Measurements from ENCODE around the gene CPED1. TPM values are rescaled to one million over a fixed set of nuclear protein-coding genes. Genes with fewer than 3 reads are reported as not detected.
A peak's percentile ranks its signal among the peaks of the same experiment; 100 is the strongest.

Gene CPED1
- total RNA-seq, 4 donors from 2014 or later, result 4.4 to 20.2 (median 14.0) TPM

GRCh38 chr7:120992272-120992964, 3.9 kb downstream of the CPED1 start:
- H3K27ac ChIP-seq, result peak overlapping the region; percentile 80 to 89 (median 86)
- H3K27me3 ChIP-seq, result no peaks in the 10 kb centered on the region
- in situ Hi-C loops (cut with MboI; ENCODE audit: low pct_ligation_motif_present in 1 of 4, low pct_unique_long_range_greater_than_20kb in 1 of 4, low sequenced_read_pairs in 3 of 4), result loop anchor here (10.0 to 25.0 kb wide), 3 partner anchors 82 to 102 kb away; no protein-coding TSS in a partner anchor
- no peaks in the 10 kb centered on the region for H3K9me3 ChIP-seq
- no peak overlapping the region for H3K4me3 ChIP-seq
- peaks cover 0 to 60% (median 12%) of the 10 kb centered on the region in 4 donors for H3K4me1 ChIP-seq
- TF ChIP-seq CTCF (IDR thresholded peaks at IDR 0.05), result no peak
- no peak for TF ChIP-seq POLR2AphosphoS5 (IDR thresholded peaks at IDR 0.05)
- TF ChIP-seq EP300 (IDR thresholded peaks at IDR 0.05; ENCODE audit: low read depth), result no peak
- no peak for TF ChIP-seq POLR2A (IDR thresholded peaks at IDR 0.05)
- DNase-seq, result no peak
- H3K36me3 ChIP-seq, result no peaks in the 10 kb centered on the region
- intact Hi-C loops (cut with DNase I; ENCODE audit: low total_unique reads), result no loop called here

GRCh38 chr7:120992965-120993494, 4.5 kb downstream of the CPED1 start:
- peak overlapping the region; percentile 80 to 89 (median 86) for H3K27ac ChIP-seq
- in situ Hi-C loops (cut with MboI; ENCODE audit: low pct_ligation_motif_present in 1 of 4, low pct_unique_long_range_greater_than_20kb in 1 of 4, low sequenced_read_pairs in 3 of 4), result loop anchor here (10.0 to 25.0 kb wide), 3 partner anchors 82 to 102 kb away; no protein-coding TSS in a partner anchor
- no peak for TF ChIP-seq POLR2AphosphoS5 (IDR thresholded peaks at IDR 0.05)
- no peak for TF ChIP-seq CTCF (IDR thresholded peaks at IDR 0.05)
- TF ChIP-seq POLR2A (IDR thresholded peaks at IDR 0.05), result no peak
- TF ChIP-seq EP300 (IDR thresholded peaks at IDR 0.05; ENCODE audit: low read depth), result no peak
- H3K9me3 ChIP-seq, result no peaks in the 10 kb centered on the region
- H3K4me3 ChIP-seq, result no peak overlapping the region
- no peak for DNase-seq
- H3K4me1 ChIP-seq, result peaks cover 0 to 54% (median 10%) of the 10 kb centered on the region in 4 donors
- no peaks in the 10 kb centered on the region for H3K36me3 ChIP-seq
- H3K27me3 ChIP-seq, result no peaks in the 10 kb centered on the region
- intact Hi-C loops (cut with DNase I; ENCODE audit: low total_unique reads), result no loop called here

GRCh38 chr7:120993553-120994191, 5.2 kb downstream of the CPED1 start:
- peak overlapping the region; percentile 80 to 89 (median 86) for H3K27ac ChIP-seq

GRCh38 chr7:120994512-120995410, 6.2 kb downstream of the CPED1 start:
- WGBS, 2 donors (ENCODE audit: low coverage in 1 of 2), result 58 to 74% methylated on average over 5 of the region's 5 CpGs
- no peak for DNase-seq
- intact Hi-C loops (cut with DNase I; ENCODE audit: low total_unique reads) (no loop called here), in situ Hi-C loops (cut with MboI; ENCODE audit: low pct_ligation_motif_present in 1 of 4, low pct_unique_long_range_greater_than_20kb in 1 of 4, low sequenced_read_pairs in 3 of 4) (loop anchor here (10.0 to 25.0 kb wide), 3 partner anchors 80 to 100 kb away; no protein-coding TSS in a partner anchor)
- no peak for TF ChIP-seq EP300 (IDR thresholded peaks at IDR 0.05; ENCODE audit: low read depth)
- H3K4me1 ChIP-seq, result peaks cover 0 to 60% (median 17%) of the 10 kb centered on the region in 4 donors
- no peak overlapping the region for H3K4me3 ChIP-seq
- no peaks in the 10 kb centered on the region for H3K27me3 ChIP-seq
- H3K36me3 ChIP-seq, result no peaks in the 10 kb centered on the region
- H3K9me3 ChIP-seq, result no peaks in the 10 kb centered on the region
- H3K27ac ChIP-seq, result peak overlapping the region; percentile 57 to 89 (median 83)

More at GRCh38 chr7:120993553-120994191, 5.2 kb downstream of the CPED1 start:
- 70 to 90% methylated on average over 2 to 5 of the region's 5 CpGs for WGBS, 2 donors (ENCODE audit: low coverage in 1 of 2)
- Histone ChIP-seq H3K4me3 (no peak overlapping the region), H3K27me3 (no peaks in the 10 kb centered on the region), H3K4me1 (peaks cover 0 to 53% (median 11%) of the 10 kb centered on the region in 4 donors), H3K9me3 (no peaks in the 10 kb centered on the region), H3K36me3 (no peaks in the 10 kb centered on the region)
- DNase-seq, result no peak
- intact Hi-C loops (cut with DNase I; ENCODE audit: low total_unique reads) (no loop called here), in situ Hi-C loops (cut with MboI; ENCODE audit: low pct_ligation_motif_present in 1 of 4, low pct_unique_long_range_greater_than_20kb in 1 of 4, low sequenced_read_pairs in 3 of 4) (loop anchor here (10.0 to 25.0 kb wide), 3 partner anchors 81 to 101 kb away; no protein-coding TSS in a partner anchor)
- no peak for TF ChIP-seq POLR2AphosphoS5 (IDR thresholded peaks at IDR 0.05)
- TF ChIP-seq POLR2A (IDR thresholded peaks at IDR 0.05), result no peak
- TF ChIP-seq EP300 (IDR thresholded peaks at IDR 0.05; ENCODE audit: low read depth), result no peak

Measured in transverse colon (tissue), 4 donors.